HepG2 (cell line): ENCODE data around the gene GLYAT. TPM values are rescaled to one million over a fixed set of nuclear protein-coding genes. Genes with fewer than 3 reads are reported as not detected.

ENCODE experiments used
- KDM3A ChIP-seq: IDR thresholded peaks from 2 replicates; pipeline ENCODE4 v1.6.1; 2018; ENCODE audit warnings: low read depth, missing compliant biosample characterization
- MTERF4 ChIP-seq: sonication (generic); formaldehyde crosslinking; IDR thresholded peaks from 2 replicates; pipeline ENCODE4 v1.8.0; 2023; ENCODE audit warnings: mild to moderate bottlenecking, missing genetic modification reagents
- NONO ChIP-seq, 2 experiments: fragments of 450-650 bp in 1 of 2; sonication (generic) in 1 of 2; formaldehyde crosslinking in 1 of 2; IDR thresholded peaks in 1 of 2; conservative IDR thresholded peaks in 1 of 2; 2 replicates each; pipeline versions ENCODE4 v1.6.1 to v1.8.0; 2017 to 2022; ENCODE audit warnings: mild to moderate bottlenecking in 1 of 2, missing genetic modification reagents in 1 of 2, moderate library complexity in 1 of 2
- PATZ1 ChIP-seq: sonication (generic); formaldehyde crosslinking; IDR thresholded peaks from 2 replicates; pipeline ENCODE4 v1.4.0; 2020; ENCODE audit warnings: missing genetic modification reagents
- PCBP2 ChIP-seq: fragments of 200-400 bp; formaldehyde crosslinking; optimal IDR thresholded peaks from 2 replicates; pipeline ENCODE3; 2018; ENCODE audit warnings: low read length, low read depth; ENCODE audit not compliant: poor library complexity, severe bottlenecking
- PPARG ChIP-seq: conservative IDR thresholded peaks from 2 replicates; pipeline ENCODE4 v1.6.1; 2016; ENCODE audit warnings: missing biosample characterization, missing genetic modification reagents
- SPEN ChIP-seq: sonication (generic); formaldehyde crosslinking; IDR thresholded peaks from 2 replicates; pipeline ENCODE4 v1.5.1; 2020; ENCODE audit warnings: low read depth, mild to moderate bottlenecking, missing genetic modification reagents
- ZBTB2 ChIP-seq: sonication (generic); formaldehyde crosslinking; IDR thresholded peaks from 2 replicates; pipeline ENCODE4 v1.8.0; 2022; ENCODE audit warnings: low read depth, missing genetic modification reagents
- ZC3H4 ChIP-seq: sonication (generic); formaldehyde crosslinking; IDR thresholded peaks from 2 replicates; pipeline ENCODE4 v1.4.0; 2020; ENCODE audit warnings: missing genetic modification reagents, borderline replicate concordance
- ZGPAT ChIP-seq: IDR thresholded peaks from 2 replicates; pipeline ENCODE4 v1.6.1; 2016; ENCODE audit warnings: mild to moderate bottlenecking
- ZMYM4 ChIP-seq: sonication (generic); formaldehyde crosslinking; IDR thresholded peaks from 2 replicates; pipeline ENCODE4 v1.8.1; 2023; ENCODE audit warnings: mild to moderate bottlenecking, missing genetic modification reagents
- ZNF124 ChIP-seq: sonication (generic); formaldehyde crosslinking; IDR thresholded peaks from 2 replicates; pipeline ENCODE4 v1.4.0; 2020; ENCODE audit warnings: missing genetic modification reagents
- ZNF3 ChIP-seq: IDR thresholded peaks from 2 replicates; pipeline ENCODE4 v1.7.0; 2017; ENCODE audit warnings: inconsistent platforms
- ZNF326 ChIP-seq: sonication (generic); formaldehyde crosslinking; IDR thresholded peaks from 2 replicates; pipeline ENCODE4 v1.4.0; 2020; ENCODE audit warnings: missing genetic modification reagents, borderline replicate concordance
- ZNF329 ChIP-seq: sonication (generic); formaldehyde crosslinking; IDR thresholded peaks from 2 replicates; pipeline ENCODE4 v1.9.0; 2021; ENCODE audit warnings: low read depth, mild to moderate bottlenecking, missing genetic modification reagents
- ZNF546 ChIP-seq: sonication (generic); formaldehyde crosslinking; conservative IDR thresholded peaks from 2 replicates; pipeline ENCODE4 v1.8.1; 2023; ENCODE audit warnings: mild to moderate bottlenecking, missing genetic modification reagents
- ZNF616 ChIP-seq: sonication (generic); formaldehyde crosslinking; IDR thresholded peaks from 2 replicates; pipeline ENCODE4 v1.5.0; 2020; ENCODE audit warnings: low read depth, mild to moderate bottlenecking, missing genetic modification reagents
- ZSCAN9 ChIP-seq: IDR thresholded peaks from 2 replicates; pipeline ENCODE4 v1.6.1; 2016; ENCODE audit warnings: borderline replicate concordance
- polyA plus RNA-seq, 8 experiments: library from polyadenylated mRNA; depleted of rRNA in 3 of 8; stranded (reverse) in 7 of 8; unstranded in 1 of 8; fragments of >200 nt; fragmentation: Illumina TruSeq in 4 of 8; extraction: Trizol in 4 of 8; gene quantifications; 2 replicates each; pipeline versions ENCODE4 v1.2.1 to v1.2.3, GENCODE V29; 2011 to 2016; ENCODE audit warnings: low read depth in 4 of 8, missing spikeins in 1 of 8, mixed read lengths in 1 of 8; ENCODE audit not compliant: insufficient read depth in 1 of 8
- total RNA-seq, 5 experiments: library from RNA; depleted of rRNA; stranded (reverse); fragments of >200 nt; fragmentation: Illumina TruSeq; extraction: Trizol; gene quantifications; 2 replicates each; pipeline ENCODE4 v1.2.3, GENCODE V29; 2016; ENCODE audit warnings: low read depth in 1 of 5
- TF ChIP-seq, protein P1 (sequence below): sonication (generic); formaldehyde crosslinking; IDR thresholded peaks from 2 replicates; pipeline ENCODE4 v1.4.0; 2020; ENCODE audit warnings: mild to moderate bottlenecking, low read depth, missing genetic modification reagents

The GLYAT gene
- total and polyA plus RNA-seq, 2 of the 13 experiments (the other 11 are each of a cell fraction or from before 2014, with no cell fraction given) = not detected

- TF ChIP-seq ZNF329 (CRISPR knock-in tag) (no peak), ZGPAT (peak; percentile 72), ZNF3 (CRISPR knock-in tag) (0 out of 2 replicates have a peak, but pooled peaks have one; percentile 24), PCBP2 (no peak), ZBTB2 (CRISPR knock-in tag) (no peak), SPEN (CRISPR knock-in tag) (no peak), ZNF546 (CRISPR knock-in tag) (no peak), ZNF124 (CRISPR knock-in tag) (0 out of 2 replicates have a peak, but pooled peaks have one; percentile 59), ZNF326 (CRISPR knock-in tag) (no peak), PPARG (peak; percentile 88), ZNF616 (no peak), MTERF4 (CRISPR knock-in tag) (no peak), ZSCAN9 (CRISPR knock-in tag) (no peak), KDM3A (peak; percentile 33; the same call in 1 of the 2 replicates), NONO (IDR thresholded peaks at IDR 0.05) (no peak), NONO (CRISPR knock-in tag; conservative IDR thresholded peaks at IDR 0.05) (0 out of 2 replicates have a peak, but pooled peaks have one; percentile 32), ZC3H4 (CRISPR knock-in tag) (no peak), PATZ1 (CRISPR knock-in tag) (peak; percentile 7; the same call in 1 of the 2 replicates), ZMYM4 (CRISPR knock-in tag) (peak; percentile 94)
- TF ChIP-seq, protein P1, sequence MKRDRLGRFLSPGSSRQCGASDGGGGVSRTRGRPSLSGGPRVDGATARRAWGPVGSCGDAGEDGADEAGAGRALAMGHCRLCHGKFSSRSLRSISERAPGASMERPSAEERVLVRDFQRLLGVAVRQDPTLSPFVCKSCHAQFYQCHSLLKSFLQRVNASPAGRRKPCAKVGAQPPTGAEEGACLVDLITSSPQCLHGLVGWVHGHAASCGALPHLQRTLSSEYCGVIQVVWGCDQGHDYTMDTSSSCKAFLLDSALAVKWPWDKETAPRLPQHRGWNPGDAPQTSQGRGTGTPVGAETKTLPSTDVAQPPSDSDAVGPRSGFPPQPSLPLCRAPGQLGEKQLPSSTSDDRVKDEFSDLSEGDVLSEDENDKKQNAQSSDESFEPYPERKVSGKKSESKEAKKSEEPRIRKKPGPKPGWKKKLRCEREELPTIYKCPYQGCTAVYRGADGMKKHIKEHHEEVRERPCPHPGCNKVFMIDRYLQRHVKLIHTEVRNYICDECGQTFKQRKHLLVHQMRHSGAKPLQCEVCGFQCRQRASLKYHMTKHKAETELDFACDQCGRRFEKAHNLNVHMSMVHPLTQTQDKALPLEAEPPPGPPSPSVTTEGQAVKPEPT = no peak
These were observed 30.8 kb upstream of the GLYAT start (continued) for GRCh38 chr11:58762284-58763119.
